ENCODE data around the gene ETHE1.

Gene ETHE1

DNA sequence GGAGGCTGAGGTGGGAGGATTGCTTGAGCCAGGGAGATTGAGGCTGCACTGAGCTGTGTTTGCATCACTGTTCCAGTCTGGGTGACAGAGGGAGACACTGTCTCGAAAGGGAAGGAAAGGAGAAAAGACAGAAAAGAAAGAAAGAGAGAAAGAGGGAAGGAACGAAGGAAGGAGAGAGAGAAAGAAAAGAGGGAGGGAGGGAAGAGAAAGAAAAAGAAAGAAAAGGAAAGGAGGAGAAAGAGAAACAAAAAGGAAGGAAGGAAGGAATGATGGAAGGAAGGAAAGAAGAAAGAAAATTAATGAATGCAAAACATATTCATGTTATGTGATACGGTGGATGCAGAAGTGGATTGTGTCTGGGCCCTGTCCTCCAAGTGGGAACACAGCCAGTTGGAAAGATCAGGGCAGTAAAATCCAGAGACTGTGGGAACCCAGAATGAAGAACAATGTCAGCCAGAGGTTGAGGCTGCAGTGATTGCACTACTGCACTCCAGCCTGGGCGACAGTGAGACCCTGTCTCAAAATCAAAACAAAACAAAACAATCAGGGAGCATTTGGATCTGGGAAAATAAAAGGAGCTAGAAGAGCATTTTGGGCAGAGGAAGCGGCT, 28.7 kb downstream of the ETHE1 start:
- H3K4me3 ChIP-seq (ENCODE audit: low read depth, low read length): no peak overlapping the region

DNA sequence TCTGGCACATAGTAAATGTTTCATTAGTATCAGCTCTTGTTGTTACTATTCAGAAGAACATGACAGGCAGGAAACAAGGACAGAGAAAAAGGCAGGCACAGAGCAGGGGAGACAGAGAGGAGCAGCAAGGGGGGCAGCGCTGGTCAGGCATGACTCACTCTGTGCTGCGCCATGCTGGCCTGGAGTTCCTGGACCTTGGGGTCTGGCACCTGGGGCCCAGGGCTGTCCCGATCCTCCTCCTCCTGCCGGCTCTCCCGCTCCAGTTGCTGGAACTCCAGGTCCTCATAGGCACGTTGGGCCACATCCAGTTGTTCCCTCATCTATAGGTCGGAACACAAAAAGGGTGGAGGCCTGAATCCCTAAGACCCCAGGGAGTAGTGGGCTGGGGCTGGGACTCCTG, 30.0 kb downstream of the ETHE1 start:
- H3K4me3 ChIP-seq (ENCODE audit: low read depth, low read length): no peak overlapping the region

DNA sequence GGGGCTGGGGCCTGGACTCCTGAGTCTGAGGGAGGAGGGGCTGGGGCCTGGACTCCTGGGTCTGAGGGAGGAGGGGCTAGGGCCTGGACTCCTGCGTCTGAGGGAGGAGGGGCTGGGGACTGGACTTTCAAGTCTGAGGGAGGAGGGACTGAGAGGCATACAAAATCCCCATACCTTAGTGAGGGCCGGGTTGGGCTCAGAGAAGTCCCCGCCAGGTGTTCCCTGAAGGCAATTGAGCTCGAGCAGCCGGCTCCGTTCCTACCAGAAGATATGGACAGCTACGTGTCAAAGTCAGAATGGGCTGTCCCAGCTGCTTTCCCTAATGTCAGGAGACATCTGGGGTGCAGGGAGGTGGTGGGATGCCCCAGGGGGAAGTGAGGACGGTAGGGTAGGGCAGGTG, 31.9 kb downstream of the ETHE1 start:
- no peak overlapping the region for H3K4me3 ChIP-seq (ENCODE audit: low read depth, low read length)

DNA sequence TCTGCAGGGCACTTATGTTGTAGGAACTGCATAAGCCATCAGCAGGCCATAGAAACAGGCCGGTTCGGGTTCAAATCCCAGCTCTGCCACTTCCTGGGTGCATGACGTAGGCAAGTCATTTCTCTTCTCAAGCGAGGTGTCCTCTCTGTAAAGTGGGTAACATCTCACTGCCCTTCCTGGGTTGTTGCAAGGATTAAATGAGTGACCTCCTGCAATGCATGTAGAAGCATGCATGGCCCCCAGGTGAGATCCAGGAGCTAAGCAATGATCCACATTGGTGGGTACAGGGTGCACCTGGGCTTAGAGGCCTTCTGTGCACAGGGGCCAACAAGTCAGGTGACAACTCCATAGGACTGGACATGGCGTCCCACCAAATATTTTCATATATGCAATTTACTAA, 36.2 kb downstream of the ETHE1 start:
- H3K4me3 ChIP-seq (ENCODE audit: low read depth, low read length): no peak overlapping the region

DNA sequence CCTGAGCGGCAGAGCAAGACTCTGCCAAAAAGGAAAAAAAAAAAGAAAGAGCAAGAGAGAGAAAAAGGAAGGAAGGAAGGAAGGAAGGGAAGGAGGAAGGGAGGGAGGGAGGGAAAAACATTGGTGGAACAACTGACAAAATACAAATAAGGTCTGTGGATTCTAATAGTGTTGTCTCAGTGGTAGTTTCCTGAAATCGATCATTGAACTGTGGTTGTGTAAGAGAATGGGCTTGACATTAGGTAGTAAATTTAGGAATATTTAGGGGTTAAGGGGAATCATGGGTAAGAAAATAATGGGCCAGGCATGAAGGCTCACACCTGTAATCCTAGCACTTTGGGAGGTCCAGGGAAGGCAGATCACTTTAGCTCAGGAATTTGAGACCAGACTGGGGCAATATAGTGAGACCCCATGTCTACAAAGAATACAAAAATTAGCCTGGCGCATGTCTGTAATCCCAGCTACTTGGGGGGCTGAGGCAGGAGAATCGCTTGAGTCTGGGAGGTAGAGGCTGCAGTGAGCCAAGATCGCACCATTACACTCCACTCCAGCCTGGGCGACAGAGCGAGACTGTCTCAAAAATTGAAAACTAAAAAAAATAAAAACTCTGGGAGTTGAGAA, 36.9 kb downstream of the ETHE1 start:
- H3K4me3 ChIP-seq (ENCODE audit: low read depth, low read length): no peak overlapping the region

DNA sequence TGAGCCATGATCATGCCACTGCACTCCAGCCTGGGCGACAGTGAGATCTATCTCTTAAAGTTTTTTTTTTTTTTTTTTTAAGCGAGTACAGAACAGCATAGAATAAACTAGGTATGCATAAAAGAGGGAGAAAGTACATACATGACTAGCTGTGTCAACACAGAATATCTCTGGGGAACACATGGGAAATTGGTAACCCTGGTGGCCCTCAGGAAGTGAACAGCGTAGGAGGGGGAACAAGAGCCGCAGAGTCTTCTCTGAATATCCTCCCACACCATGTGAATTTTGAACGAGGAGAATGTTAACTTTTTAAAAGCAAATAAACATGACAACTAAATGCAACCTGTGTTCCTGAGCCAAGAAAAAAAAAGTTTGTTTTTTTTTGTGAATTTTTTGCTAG, 37.7 kb downstream of the ETHE1 start:
- no peak overlapping the region for H3K4me3 ChIP-seq (ENCODE audit: low read depth, low read length)

DNA sequence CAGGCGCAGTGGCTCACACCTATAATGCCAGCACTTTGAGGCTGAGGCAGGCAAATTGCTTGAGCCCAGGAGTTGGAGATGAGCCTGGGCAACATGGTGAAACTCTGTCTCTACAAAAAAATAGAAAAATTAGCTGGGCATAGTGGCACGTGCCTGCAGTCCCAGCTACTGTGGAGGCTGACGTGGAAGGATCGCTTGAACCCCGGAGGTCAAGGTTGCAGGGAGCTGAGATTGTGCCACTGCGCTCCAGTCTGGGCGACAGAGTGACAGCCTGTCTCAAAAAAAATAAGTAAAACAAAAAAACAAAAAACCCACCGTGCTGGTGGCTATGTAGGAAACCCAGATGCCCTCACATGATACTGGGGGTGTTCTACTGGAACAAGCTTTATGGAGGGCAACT, 38.8 kb downstream of the ETHE1 start:
- no peak overlapping the region for H3K4me3 ChIP-seq (ENCODE audit: low read depth, low read length)

DNA sequence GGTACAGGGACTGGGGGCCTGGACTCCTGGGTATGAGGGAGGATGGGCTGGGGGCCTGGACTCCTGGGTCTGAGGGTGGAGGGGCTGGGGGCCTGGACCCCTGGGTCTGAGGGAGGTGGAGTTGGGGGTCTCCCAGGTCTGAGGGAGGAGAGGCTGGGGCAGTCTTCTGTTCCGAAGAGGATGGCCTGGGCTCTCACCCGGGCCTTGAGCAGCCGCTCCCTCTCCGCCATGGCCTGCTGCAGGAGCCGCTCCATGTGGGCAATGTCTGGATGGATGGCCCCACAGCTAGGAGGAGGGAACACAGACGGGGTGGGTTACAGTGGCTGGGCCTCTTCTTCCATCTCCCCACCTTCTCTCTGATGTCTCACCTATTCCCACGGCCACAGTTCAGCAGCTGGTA, 40.6 kb downstream of the ETHE1 start:
- H3K4me3 ChIP-seq (ENCODE audit: low read depth, low read length): no peak overlapping the region

DNA sequence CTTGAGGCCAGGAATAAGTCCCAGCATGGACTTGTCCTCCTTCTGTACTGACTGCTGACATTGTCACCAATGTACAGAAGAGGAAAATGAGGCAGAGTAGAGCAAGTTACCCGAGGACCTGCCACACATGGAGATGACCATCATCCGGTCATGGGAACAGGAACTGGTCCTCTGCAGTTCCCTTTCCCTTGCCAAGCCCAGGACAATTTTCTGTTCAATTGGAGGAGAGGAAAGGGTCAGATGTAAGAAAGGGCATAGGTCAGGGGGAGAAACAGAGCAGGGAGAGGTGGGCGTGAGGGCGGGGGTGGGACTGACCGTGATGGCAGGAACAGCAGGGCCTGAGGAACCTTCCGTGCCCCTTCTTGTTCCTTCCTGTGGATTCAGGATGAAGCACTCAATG, 41.0 kb downstream of the ETHE1 start:
- no peak overlapping the region for H3K4me3 ChIP-seq (ENCODE audit: low read depth, low read length)

DNA sequence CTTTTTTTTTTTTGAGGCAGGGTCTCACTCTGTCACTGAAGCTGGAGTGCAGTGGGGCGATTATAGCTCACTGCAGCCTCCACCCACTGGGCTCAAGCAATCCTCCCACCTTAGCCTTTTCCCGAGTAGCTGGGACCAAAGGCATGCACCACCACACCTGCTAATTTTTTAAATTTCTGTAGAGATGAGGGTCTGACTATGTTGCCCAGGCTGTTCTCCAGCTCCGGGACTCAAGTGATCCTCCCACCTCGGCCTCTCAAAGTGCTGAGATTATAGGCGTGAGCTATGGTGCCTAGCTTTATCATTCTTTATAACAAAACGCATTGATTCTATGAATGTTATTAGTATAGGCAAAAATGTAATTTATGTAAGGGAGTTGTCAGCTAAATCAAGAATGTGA, 43.7 kb downstream of the ETHE1 start:
- no peak overlapping the region for H3K4me3 ChIP-seq (ENCODE audit: low read depth, low read length)

DNA sequence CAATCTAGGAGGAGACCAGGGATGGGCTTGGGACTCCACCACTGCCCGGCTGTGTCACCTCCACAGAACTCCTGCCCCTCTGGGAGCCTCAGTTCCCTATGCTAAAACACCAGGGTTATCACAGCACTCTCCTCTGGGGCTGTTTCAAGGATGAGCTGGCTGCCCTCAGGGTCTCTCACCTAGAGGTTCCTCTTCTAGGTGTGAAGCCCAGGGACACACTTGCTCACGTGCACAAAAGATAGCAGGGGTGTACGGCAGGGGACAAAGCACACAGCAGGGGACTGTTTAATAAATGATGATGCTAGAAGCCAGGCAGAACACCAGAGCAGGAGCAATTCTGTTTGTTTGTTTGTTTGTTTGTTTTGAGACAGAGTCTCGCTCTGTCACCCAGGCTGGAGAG, 44.8 kb downstream of the ETHE1 start:
- no peak overlapping the region for H3K4me3 ChIP-seq (ENCODE audit: low read depth, low read length)

DNA sequence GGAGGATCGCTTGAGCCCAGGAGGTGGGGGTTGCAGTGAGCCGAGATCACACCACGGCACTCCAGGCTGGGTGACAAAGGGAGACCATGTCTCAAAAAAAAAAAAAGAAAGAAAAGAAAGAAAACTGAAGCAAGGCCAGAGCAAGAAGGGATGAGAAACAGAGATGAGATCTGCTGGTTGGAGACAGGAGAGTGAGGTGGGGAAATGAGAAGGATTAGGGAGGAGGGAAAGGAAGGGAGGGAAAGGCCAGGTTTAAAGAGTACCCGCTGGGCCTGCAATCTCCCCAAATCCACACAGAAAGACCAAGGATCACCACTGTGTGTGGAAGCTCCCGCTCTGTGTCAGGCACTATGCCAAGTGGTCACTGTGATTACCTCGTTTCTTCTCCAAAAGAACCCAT, 45.3 kb downstream of the ETHE1 start:
- no peak overlapping the region for H3K4me3 ChIP-seq (ENCODE audit: low read depth, low read length)

DNA sequence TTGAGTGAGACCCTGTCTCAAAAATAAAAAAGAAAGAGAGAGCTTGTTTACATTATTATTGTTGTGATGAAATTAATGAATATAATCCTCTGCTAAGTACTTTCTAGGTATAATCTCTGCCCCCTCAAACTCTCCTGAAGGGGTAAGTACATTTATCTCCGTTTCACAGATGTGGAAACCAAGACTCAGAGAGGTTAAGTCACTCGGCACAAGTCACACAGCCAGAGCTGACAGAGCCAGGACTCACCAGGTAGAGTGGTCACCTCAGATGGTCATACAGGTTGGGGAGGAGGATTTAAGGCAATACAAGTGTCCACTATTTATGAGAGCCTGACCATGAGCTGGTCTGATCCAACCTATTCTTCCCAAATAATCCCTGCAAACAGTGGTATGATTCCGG, 46.4 kb downstream of the ETHE1 start:
- H3K4me3 ChIP-seq (ENCODE audit: low read depth, low read length): no peak overlapping the region

DNA sequence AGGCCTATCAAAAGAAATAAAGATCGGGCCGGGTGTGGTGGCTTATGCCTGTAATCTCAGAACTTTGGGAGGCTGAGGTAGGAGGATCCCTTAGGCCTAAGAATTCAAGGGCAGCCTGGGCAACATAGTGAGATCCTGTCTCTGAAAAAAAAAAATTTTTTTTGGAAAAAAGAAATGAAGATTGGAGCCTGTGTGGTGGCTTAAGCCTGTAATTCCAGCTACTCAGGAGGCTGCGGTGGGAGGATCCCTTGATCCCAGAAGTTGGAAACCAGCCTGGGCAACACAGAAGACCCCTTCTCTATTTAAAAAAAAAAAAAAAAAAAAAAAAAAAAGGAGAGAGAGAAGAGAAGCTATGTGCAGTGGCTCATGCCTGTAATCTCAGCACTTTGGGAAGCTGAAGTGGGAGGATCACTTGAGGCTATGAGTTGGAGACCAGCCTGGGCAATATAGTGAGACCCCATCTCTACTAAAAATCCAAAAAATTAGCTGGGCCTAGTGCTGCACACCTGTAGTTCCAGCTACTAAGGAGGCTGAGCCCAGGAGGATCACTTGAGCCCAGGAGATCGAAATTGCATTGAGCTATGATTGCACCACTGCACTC, 46.9 kb downstream of the ETHE1 start:
- no peak overlapping the region for H3K4me3 ChIP-seq (ENCODE audit: low read depth, low read length)

DNA sequence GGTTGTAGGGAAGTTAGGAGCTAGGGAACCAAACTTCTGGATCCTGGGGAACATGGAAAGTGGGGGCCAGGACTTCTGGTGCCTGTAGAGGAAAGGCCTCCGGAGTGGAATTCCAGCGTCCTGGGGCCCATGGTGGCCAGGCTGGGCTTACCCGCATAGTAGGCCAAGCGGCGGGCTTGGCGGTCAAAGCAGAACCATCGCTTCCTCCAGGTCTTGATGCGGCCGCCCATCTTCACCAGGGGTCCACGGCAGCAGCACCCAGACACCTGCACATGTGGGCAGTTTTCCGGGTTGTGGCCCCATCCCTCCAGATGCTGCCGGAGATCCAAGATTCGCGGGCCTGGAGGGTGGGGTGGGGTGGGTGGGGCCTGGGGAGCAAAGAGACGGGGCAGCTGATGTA, 47.8 kb downstream of the ETHE1 start:
- H3K4me3 ChIP-seq (ENCODE audit: low read depth, low read length): no peak overlapping the region

DNA sequence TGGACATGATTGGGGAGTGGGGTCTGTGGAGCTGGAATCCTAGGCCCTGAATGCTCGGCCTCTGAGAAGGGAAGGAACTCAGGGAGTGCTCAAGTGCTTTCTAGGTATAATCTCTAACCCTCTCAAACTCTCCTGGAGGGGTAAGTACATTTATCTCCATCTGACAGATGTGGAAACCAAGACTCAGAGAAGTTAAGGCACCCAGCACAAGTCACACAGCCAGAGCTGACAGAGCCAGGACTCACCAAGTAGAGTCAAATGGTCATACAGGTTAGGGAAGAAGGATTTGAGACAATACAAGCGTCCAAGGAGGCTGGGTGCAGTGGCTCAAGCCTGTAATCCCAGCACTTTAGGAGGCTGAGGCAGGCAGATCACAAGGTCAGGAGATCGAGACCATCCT, 48.7 kb downstream of the ETHE1 start:
- H3K4me3 ChIP-seq (ENCODE audit: low read depth, low read length): no peak overlapping the region

DNA sequence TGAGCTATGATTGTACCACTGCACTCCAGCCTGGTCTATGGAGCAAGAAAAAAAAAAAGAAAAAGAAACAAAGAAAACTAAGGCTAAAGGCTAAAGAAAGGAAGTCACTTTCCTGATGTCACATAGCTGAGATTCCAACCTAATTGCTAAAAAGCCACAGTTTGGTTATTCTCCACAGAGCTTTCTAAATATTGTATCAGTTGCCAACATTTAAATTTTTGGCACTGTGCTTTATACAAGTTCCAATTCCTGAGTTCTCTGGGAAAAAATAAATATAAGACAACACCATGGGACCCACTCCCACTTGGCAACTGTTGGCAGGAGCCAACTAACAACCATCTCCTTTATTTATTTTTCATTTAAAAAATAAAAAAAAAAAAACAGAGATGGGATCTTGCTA, 50.4 kb downstream of the ETHE1 start:
- H3K4me3 ChIP-seq (ENCODE audit: low read depth, low read length): no peak overlapping the region

DNA sequence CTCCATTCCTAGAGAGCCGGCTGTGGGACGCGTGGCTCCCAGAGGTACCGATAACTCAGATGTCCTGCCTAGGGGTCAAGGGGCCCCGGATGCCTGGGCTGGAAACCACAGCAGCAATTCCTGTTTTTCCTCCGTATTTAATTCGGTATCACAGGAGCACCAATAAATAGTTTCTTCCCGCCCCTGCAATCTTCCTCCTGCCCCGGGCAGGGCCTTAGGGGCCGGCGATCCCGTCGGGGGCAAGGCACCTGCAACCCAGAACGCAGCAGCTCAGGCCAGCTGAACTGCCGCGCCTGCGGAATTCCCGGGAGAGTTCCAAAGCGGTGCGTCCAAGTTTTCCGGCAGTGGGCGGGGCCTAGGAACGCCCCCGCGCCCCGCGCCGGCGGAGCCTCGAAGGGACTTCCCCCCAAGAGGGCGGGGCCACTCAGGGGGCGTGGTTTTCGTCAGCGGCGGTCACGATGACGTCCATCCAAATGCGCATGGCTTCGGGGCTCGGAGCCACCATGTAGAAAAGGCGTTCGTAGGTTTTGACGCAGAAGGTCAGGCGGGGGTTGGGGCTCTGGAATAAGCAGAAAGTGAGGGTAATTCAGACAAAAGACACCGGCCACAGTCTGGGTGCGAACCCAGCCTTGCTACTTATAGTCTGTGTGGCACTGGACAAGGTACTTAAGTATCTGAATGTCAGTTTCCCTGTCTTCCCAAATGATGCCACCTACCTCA, 51.9 kb downstream of the ETHE1 start:
- H3K4me3 ChIP-seq (ENCODE audit: low read depth, low read length): peak overlapping the region; percentile 25

DNA sequence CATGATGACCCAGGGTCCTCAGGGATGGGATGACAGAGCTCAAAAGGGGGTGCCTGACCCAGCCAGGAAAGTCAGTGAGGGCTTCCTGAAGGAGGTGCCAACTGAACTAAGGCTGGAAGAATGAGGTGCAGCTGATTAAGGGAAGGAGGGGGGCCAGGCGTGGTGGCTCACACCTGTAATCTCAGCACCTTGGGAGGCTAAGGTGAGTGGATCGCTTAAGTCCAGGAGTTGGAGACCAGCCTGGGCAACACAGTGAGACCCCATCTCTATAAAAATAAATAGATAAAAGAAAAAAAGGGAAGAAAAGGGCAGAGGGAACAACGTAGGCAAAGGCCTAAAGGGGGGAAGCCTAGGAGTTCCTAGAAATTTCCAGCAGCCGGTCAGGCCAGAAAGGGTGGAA, 52.5 kb downstream of the ETHE1 start:
- H3K4me3 ChIP-seq (ENCODE audit: low read depth, low read length): no peak overlapping the region

DNA sequence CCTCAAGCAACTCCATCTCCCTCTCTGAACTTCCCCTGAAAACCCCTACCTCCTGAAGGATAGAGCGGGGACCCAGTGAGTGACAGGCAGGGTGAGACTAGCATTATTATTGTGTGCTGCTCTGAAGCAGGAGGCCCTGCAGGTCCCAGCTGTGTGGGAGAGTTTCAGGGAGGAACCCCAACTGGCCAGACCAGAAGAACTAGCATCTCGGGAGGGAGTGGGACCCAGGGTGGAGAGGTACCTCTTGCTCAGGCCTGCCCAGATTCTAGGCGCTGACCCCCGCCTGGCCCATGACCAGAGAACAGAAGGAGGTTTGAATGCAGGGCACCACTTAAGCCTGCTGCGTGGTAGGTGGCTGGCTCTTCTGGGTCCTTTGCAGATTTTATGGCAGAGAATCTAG, 55.9 kb downstream of the ETHE1 start:
- H3K4me3 ChIP-seq (ENCODE audit: low read depth, low read length): no peak overlapping the region

DNA sequence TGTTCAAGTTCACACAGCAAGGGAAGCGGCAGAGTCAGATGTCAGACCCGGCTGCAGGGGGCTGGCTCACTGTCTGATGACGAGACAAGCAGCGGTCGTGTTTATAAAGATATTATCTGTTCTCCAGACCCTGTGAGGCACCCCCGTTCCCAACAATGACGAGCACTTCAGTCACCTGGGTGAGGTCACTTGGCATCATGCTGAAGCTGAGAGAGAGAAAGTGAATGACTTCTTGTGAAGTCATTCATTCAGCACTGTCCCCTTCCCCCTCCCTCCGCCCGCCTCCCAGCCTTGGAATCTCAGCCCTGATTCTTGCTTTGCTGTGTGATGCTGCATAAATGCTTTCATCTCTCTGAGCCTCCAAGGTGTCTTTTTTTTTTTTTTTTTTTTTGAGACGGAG, 56.7 kb downstream of the ETHE1 start:
- no peak overlapping the region for H3K4me3 ChIP-seq (ENCODE audit: low read depth, low read length)

DNA sequence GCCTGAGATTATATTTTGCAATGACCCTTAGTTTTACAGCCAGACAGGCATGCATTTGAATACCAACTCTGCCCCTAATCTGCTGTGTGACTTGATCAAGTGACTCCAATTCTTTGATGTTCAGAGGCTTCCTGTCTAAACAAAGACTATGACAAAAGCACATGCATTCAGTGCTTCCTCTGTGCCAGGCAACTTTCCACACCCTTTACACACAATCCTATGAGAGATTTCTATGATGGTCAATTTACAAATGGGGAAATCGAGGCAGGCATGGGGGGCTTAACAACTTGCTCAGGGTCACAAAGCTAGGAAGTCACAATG, 57.9 kb downstream of the ETHE1 start:
- no peak overlapping the region for H3K4me3 ChIP-seq (ENCODE audit: low read depth, low read length)

All from iPS-11a (cell line).